ENCODE results near the gene DNAJB13.
A peak's percentile ranks its signal among the peaks of the same experiment; 100 is the strongest.
"Not testable (repeated sequence)": the region's sequence is repeated elsewhere in the genome, so short reads cannot be mapped to it uniquely, and the experiment has no call there.

Gene DNAJB13

GRCh38 chr11:73976451-73977151 is 25.8 kb downstream of the DNAJB13 start:
- no peak for DNase-seq

- DNase-seq = no peak
Observed at GRCh38 chr11:73977856-73978519, 27.2 kb downstream of the DNAJB13 start.

- no peak for DNase-seq
Observed at GRCh38 chr11:73978576-73979086, 27.8 kb downstream of the DNAJB13 start.

GRCh38 chr11:73980001-73980961 is 29.5 kb downstream of the DNAJB13 start:
- peak in 2 of 56 donors; percentile 21 to 33 for DNase-seq

GRCh38 chr11:73981051-73981805 is 30.4 kb downstream of the DNAJB13 start:
- DNase-seq = no peak

- DNase-seq = peak in 48 of 56 donors; percentile 44 to 87 (median 76)
Observed at GRCh38 chr11:73982595-73982989, 31.8 kb downstream of the DNAJB13 start, which contains the start of gene UCP2. UCP2 (minus strand) TSS chr11:73982843; CDS start chr11:73978378, 4,465 bp downstream.

- peak in 55 of 56 donors; percentile 59 to 97 (median 88) for DNase-seq
Observed at GRCh38 chr11:73982990-73983740, 32.3 kb downstream of the DNAJB13 start.

- DNase-seq = no peak
Observed at GRCh38 chr11:73983741-73984538, 33.1 kb downstream of the DNAJB13 start.

GRCh38 chr11:73985661-73986060 is 34.8 kb downstream of the DNAJB13 start:
- DNase-seq = not testable (repeated sequence)

- no peak for DNase-seq
Observed at GRCh38 chr11:73988227-73988626, 37.4 kb downstream of the DNAJB13 start.

GRCh38 chr11:73989156-73989555 is 38.3 kb downstream of the DNAJB13 start:
- no peak for DNase-seq

- no peak for DNase-seq
Observed at GRCh38 chr11:73990730-73991129, 39.9 kb downstream of the DNAJB13 start.

- no peak for DNase-seq
Observed at GRCh38 chr11:73991471-73992006, 40.7 kb downstream of the DNAJB13 start.

GRCh38 chr11:73995247-73995646 is 44.4 kb downstream of the DNAJB13 start:
- no peak for DNase-seq

- no peak for DNase-seq
Observed at GRCh38 chr11:73995731-73996130, 44.9 kb downstream of the DNAJB13 start.

GRCh38 chr11:73996161-73996747 is 45.4 kb downstream of the DNAJB13 start:
- DNase-seq = no peak

- no peak for DNase-seq
Observed at GRCh38 chr11:73997120-73997770, 46.4 kb downstream of the DNAJB13 start.

Data from amygdala (tissue), 56 donors.